NCI-H1930 (cell line): ENCODE measurements around the gene AREL1.
"Not testable (repeated sequence)": the region's sequence is repeated elsewhere in the genome, so short reads cannot be mapped to it uniquely, and the experiment has no call there.

Experiments used
- DNase-seq, 2 experiments: peaks; one replicate each; lab custom pipeline; 2025; lab: John Stamatoyannopoulos, UW

AREL1 gene

GRCh38 chr14:74712499-74713394 lies at the start of gene AREL1, which contains the start of gene FCF1:
TSS of gene AREL1 (minus strand) at chr14:74713080. CDS start at chr14:74685615, 27,465 bp downstream.
TSS of gene FCF1 (plus strand) at chr14:74713144. CDS start at chr14:74713198, 54 bp downstream.
- DNase-seq, result no peak

- DNase-seq, result not testable (repeated sequence)
These were observed 45.6 kb upstream of the AREL1 start for GRCh38 chr14:74758505-74758904.

GRCh38 chr14:74756326-74756725 lies 43.4 kb upstream of the AREL1 start:
- no peak for DNase-seq

- DNase-seq, result no peak
These were observed 42.0 kb upstream of the AREL1 start for GRCh38 chr14:74754899-74755298.

- DNase-seq, result no peak
These were observed 41.3 kb upstream of the AREL1 start for GRCh38 chr14:74754157-74754556.

GRCh38 chr14:74747237-74747636 lies 34.4 kb upstream of the AREL1 start:
- DNase-seq, result no peak

GRCh38 chr14:74739293-74740030 lies 26.6 kb upstream of the AREL1 start:
- no peak for DNase-seq

GRCh38 chr14:74737753-74738325 lies 25.0 kb upstream of the AREL1 start:
- no peak for DNase-seq

GRCh38 chr14:74735125-74735524 lies 22.2 kb upstream of the AREL1 start:
- DNase-seq, result no peak

GRCh38 chr14:74733221-74733620 lies 20.3 kb upstream of the AREL1 start:
- no peak for DNase-seq

GRCh38 chr14:74732387-74732786 lies 19.5 kb upstream of the AREL1 start:
- no peak for DNase-seq

GRCh38 chr14:74723134-74723533 lies 10.3 kb upstream of the AREL1 start:
- DNase-seq, result no peak

GRCh38 chr14:74720526-74720925 lies 7.6 kb upstream of the AREL1 start:
- DNase-seq, result no peak

- DNase-seq, result no peak
These were observed 485 bp upstream of the AREL1 start for GRCh38 chr14:74713395-74713735.

GRCh38 chr14:74711651-74712050 lies 1.2 kb downstream of the AREL1 start:
- no peak for DNase-seq

- no peak for DNase-seq
These were observed 2.4 kb downstream of the AREL1 start for GRCh38 chr14:74710480-74710879.

- DNase-seq, result no peak
These were observed 7.0 kb downstream of the AREL1 start for GRCh38 chr14:74705613-74706500.

GRCh38 chr14:74704656-74705055 lies 8.2 kb downstream of the AREL1 start:
- no peak for DNase-seq

- no peak for DNase-seq
These were observed 9.8 kb downstream of the AREL1 start for GRCh38 chr14:74703043-74703442.

GRCh38 chr14:74702293-74702692 lies 10.6 kb downstream of the AREL1 start:
- no peak for DNase-seq

GRCh38 chr14:74698465-74698864 lies 14.4 kb downstream of the AREL1 start:
- DNase-seq, result no peak

GRCh38 chr14:74697976-74698375 lies 14.9 kb downstream of the AREL1 start:
- DNase-seq, result no peak
